ENCODE measurements around the gene KLHL7. TPM values are rescaled to one million over a fixed set of nuclear protein-coding genes. Genes with fewer than 3 reads are reported as not detected.

Gene KLHL7
- total RNA-seq, 2 experiments from 2014 or later = 14.3 to 19.6 TPM

- H3K36me3 Mint-ChIP-seq (ENCODE audit: low read depth) = peaks cover 16% of the 10 kb centered on the region
- POLR2A ChIA-PET = interaction anchor here (0.6 to 4.4 kb wide), 20 partner anchors 9 to 1748 kb away, joined by 3 to 79 read pairs (median 4); partner anchors contain the start of genes CCDC126, HYCC1, MALSU1 and NUP42
- intact Hi-C loops (cut with DNase I, micrococcal nuclease) = loop anchor here (2.0 to 10.0 kb wide), 7 partner anchors 91 to 1681 kb away; partner anchors contain the start of genes HYCC1 (in 2 of the 2), CCDC126 (in 1 of the 2), MALSU1 (in 1 of the 2) and SP4 (in 1 of the 2)
These were observed 655 bp downstream of the KLHL7 start for GRCh38 chr7:23106057-23106822.

GRCh38 chr7:23106823-23107663 is 1.5 kb downstream of the KLHL7 start:
- H3K9me3 ChIP-seq (ENCODE audit: control insufficient read depth in 1 of 2, insufficient read depth in 1 of 2, low read length in 2 of 2) = no peaks in the 10 kb centered on the region
- ATAC-seq (ENCODE audit: poor library complexity) (no peak), DNase-seq (peak in 1 of 14 experiments; percentile 3)
- H3K36me3 ChIP-seq (ENCODE audit: insufficient read depth, low read length) = no peaks in the 10 kb centered on the region
- no peaks in the 10 kb centered on the region for H3K27me3 ChIP-seq (ENCODE audit: control insufficient read depth in 1 of 2, insufficient read depth in 2 of 2, low read length in 2 of 2)
- Mint-ChIP-seq H3K27ac (peak overlapping the region; percentile 96), H3K9me3 (no peaks in the 10 kb centered on the region), H3K27me3 (no peaks in the 10 kb centered on the region), H3K36me3 (ENCODE audit: low read depth) (peaks cover 16% of the 10 kb centered on the region), H3K4me3 (peak overlapping the region; percentile 98), H3K4me1 (ENCODE audit: low read depth) (peaks cover 54% of the 10 kb centered on the region)
- intact Hi-C loops (cut with DNase I, micrococcal nuclease) = loop anchor here (2.0 to 10.0 kb wide), 7 partner anchors 92 to 1682 kb away; partner anchors contain the start of genes HYCC1 (in 2 of the 2), CCDC126 (in 1 of the 2), MALSU1 (in 1 of the 2) and SP4 (in 1 of the 2)
- peak overlapping the region; percentile 98 for H3K4me3 ChIP-seq (ENCODE audit: low read length)
- no peak overlapping the region for H3K27ac ChIP-seq (ENCODE audit: low read depth in 1 of 2, low read length in 2 of 2)
- H3K4me1 ChIP-seq (ENCODE audit: insufficient read depth, low read length) = peaks cover 19% of the 10 kb centered on the region
- POLR2A ChIA-PET = interaction anchor here (0.6 to 4.4 kb wide), 13 partner anchors 8 to 1749 kb away, joined by 3 to 79 read pairs (median 5); partner anchors contain the start of genes CCDC126, MALSU1 and NUP42
- CTCF ChIA-PET = interaction anchor here (2.0 to 2.1 kb wide), 3 partner anchors 21 to 166 kb away, joined by 7 to 9 read pairs (median 7); partner anchors contain the start of gene NUP42
- TF ChIP-seq CTCF (IDR thresholded peaks at IDR 0.05) = no peak

More at GRCh38 chr7:23106057-23106822, 655 bp downstream of the KLHL7 start:
- peaks cover 19% of the 10 kb centered on the region for H3K4me1 ChIP-seq (ENCODE audit: insufficient read depth, low read length)
- no peaks in the 10 kb centered on the region for H3K27me3 Mint-ChIP-seq
- H3K27ac ChIP-seq (ENCODE audit: low read depth in 1 of 2, low read length in 2 of 2) = peak overlapping the region; percentile 94
- peak; percentile 11 to 73 (median 32) for DNase-seq
- H3K4me1 Mint-ChIP-seq (ENCODE audit: low read depth) = peaks cover 52% of the 10 kb centered on the region
- peak overlapping the region; percentile 98 for H3K4me3 Mint-ChIP-seq
- ATAC-seq (ENCODE audit: poor library complexity) = peak; percentile 42
- no peaks in the 10 kb centered on the region for H3K27me3 ChIP-seq (ENCODE audit: control insufficient read depth in 1 of 2, insufficient read depth in 2 of 2, low read length in 2 of 2)
- H3K36me3 ChIP-seq (ENCODE audit: insufficient read depth, low read length) = no peaks in the 10 kb centered on the region
- H3K27ac Mint-ChIP-seq = peak overlapping the region; percentile 96
- H3K9me3 ChIP-seq (ENCODE audit: control insufficient read depth in 1 of 2, insufficient read depth in 1 of 2, low read length in 2 of 2) = no peaks in the 10 kb centered on the region
- peak; percentile 7 for TF ChIP-seq CTCF (IDR thresholded peaks at IDR 0.05)
- H3K9me3 Mint-ChIP-seq = no peaks in the 10 kb centered on the region
- peak overlapping the region; percentile 98 for H3K4me3 ChIP-seq (ENCODE audit: low read length)
- CTCF ChIA-PET = interaction anchor here (0.8 to 2.1 kb wide), 4 partner anchors 9 to 167 kb away, joined by 3 to 9 read pairs (median 7); partner anchors contain the start of gene NUP42

GRCh38 chr7:23107781-23108180 is 2.2 kb downstream of the KLHL7 start:
- H3K27ac Mint-ChIP-seq = no peak overlapping the region
- DNase-seq (no peak), ATAC-seq (ENCODE audit: poor library complexity) (no peak)
- no peaks in the 10 kb centered on the region for H3K9me3 Mint-ChIP-seq
- Histone ChIP-seq H3K4me3 (ENCODE audit: low read length) (no peak overlapping the region), H3K9me3 (ENCODE audit: control insufficient read depth in 1 of 2, insufficient read depth in 1 of 2, low read length in 2 of 2) (no peaks in the 10 kb centered on the region), H3K36me3 (ENCODE audit: insufficient read depth, low read length) (no peaks in the 10 kb centered on the region), H3K27ac (ENCODE audit: low read depth in 1 of 2, low read length in 2 of 2) (no peak overlapping the region), H3K4me1 (ENCODE audit: insufficient read depth, low read length) (peaks cover 19% of the 10 kb centered on the region), H3K27me3 (ENCODE audit: control insufficient read depth in 1 of 2, insufficient read depth in 2 of 2, low read length in 2 of 2) (no peaks in the 10 kb centered on the region)
- ChIA-PET POLR2A (interaction anchor here (1.9 to 4.4 kb wide), 3 partner anchors 12 to 75 kb away, joined by 5 to 79 read pairs (median 9); partner anchors contain the start of gene NUP42), CTCF (interaction anchor here (1.6 kb wide), 1 partner anchor 22 kb away, joined by 4 read pairs; no protein-coding TSS in a partner anchor)
- no peak for TF ChIP-seq CTCF (IDR thresholded peaks at IDR 0.05)
- H3K4me3 Mint-ChIP-seq = peak overlapping the region; percentile 98
- intact Hi-C loops (cut with DNase I, micrococcal nuclease) = loop anchor here (2.0 to 10.0 kb wide), 7 partner anchors 93 to 1683 kb away; partner anchors contain the start of genes HYCC1 (in 2 of the 2), CCDC126 (in 1 of the 2), MALSU1 (in 1 of the 2) and SP4 (in 1 of the 2)
- H3K27me3 Mint-ChIP-seq = no peaks in the 10 kb centered on the region
- H3K36me3 Mint-ChIP-seq (ENCODE audit: low read depth) = peaks cover 16% of the 10 kb centered on the region
- H3K4me1 Mint-ChIP-seq (ENCODE audit: low read depth) = peaks cover 62% of the 10 kb centered on the region

Measured in CD4-positive, alpha-beta T cell (primary cell).